GM18517 (cell line): ENCODE measurements around the gene VAV2.
"Not testable (repeated sequence)": the region's sequence is repeated elsewhere in the genome, so short reads cannot be mapped to it uniquely, and the experiment has no call there.

Experiments
- ATAC-seq: cut with Tn5 transposase; IDR thresholded peaks from one replicate; pipeline ENCODE4 v1.9.1; 2021; ENCODE audit warnings: mild to moderate bottlenecking, moderate library complexity; ENCODE audit not compliant: unreplicated experiment

Gene VAV2

GRCh38 chr9:133762488-133763271, 229.4 kb downstream of the VAV2 start:
- ATAC-seq = no peak

- no peak for ATAC-seq
Observed at GRCh38 chr9:133761641-133762248, 230.4 kb downstream of the VAV2 start.

DNA sequence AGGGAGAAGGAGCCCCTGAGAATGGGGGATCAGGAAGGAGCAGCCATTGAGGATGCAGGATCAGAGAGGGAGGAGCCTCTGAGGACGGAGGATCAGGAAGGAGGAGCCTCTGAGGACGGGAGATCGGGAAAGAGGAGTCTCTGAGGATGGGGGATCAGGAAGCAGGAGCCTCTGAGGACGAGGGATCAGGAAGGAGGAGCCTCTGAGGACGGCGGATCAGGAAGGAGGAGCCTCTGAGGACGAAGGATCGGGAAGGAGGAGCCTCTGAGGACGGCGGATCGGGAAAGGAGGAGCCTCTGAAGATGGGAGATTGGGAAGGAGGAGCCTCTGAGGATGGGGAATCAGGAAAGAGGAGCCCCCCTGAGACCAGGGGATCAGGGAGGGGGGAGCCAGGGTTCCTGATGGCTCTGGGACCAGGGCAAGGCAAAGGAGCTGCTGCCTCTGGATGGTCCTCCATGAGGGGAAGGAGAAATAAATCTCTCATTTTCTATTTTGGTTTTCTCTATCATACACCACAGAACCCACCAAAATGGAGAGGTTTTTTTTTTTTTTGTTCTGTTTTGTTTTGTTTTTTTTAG, 231.3 kb downstream of the VAV2 start:
- no peak for ATAC-seq

DNA sequence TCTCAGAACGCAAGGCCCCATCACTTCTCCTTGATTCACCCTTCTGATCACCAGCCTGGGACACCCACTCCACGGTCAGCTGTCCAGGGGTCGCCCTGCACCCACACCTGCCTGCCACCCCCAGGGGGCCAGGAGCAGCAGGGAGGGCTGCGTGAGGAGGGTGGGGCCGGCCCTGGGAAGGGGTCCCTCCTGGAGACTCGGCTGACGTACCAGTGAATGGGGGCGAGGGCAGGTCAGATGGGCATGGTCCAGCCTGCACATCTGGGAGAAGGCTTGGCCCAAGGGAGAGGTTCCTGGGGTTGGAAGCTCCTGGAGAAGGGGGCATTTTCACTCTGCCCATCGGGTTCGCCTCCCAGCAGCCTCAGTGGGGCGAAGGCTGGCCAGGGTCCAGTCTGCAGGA, 232.2 kb downstream of the VAV2 start:
- ATAC-seq = no peak

- ATAC-seq = no peak
Observed at GRCh38 chr9:133759146-133759900, 232.8 kb downstream of the VAV2 start.

- no peak for ATAC-seq
Observed at GRCh38 chr9:133758228-133758627, 233.9 kb downstream of the VAV2 start.

- no peak for ATAC-seq
Observed at GRCh38 chr9:133754688-133755227, 237.4 kb downstream of the VAV2 start.

DNA sequence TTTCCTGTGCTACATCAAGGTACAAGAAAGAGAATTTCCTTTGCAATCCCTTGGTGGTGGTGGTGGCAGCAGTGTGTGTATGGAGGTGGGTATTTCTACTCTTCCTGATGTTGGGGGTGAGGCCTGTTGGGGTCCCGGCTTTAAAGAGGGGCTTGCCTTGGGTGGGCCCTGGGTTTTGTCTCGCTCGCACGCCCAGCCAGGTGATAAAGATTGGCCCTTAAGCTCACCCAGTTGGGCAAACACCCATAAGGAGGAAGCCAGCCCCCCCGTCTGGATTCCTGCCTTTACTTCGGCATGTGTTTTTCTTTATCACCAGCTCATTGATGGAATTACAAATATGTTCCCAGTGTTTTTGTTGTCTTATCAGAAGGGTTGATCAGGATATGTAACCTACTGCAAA, 237.9 kb downstream of the VAV2 start:
- ATAC-seq = no peak

- ATAC-seq = no peak
Observed at GRCh38 chr9:133752739-133753446, 239.2 kb downstream of the VAV2 start.

DNA sequence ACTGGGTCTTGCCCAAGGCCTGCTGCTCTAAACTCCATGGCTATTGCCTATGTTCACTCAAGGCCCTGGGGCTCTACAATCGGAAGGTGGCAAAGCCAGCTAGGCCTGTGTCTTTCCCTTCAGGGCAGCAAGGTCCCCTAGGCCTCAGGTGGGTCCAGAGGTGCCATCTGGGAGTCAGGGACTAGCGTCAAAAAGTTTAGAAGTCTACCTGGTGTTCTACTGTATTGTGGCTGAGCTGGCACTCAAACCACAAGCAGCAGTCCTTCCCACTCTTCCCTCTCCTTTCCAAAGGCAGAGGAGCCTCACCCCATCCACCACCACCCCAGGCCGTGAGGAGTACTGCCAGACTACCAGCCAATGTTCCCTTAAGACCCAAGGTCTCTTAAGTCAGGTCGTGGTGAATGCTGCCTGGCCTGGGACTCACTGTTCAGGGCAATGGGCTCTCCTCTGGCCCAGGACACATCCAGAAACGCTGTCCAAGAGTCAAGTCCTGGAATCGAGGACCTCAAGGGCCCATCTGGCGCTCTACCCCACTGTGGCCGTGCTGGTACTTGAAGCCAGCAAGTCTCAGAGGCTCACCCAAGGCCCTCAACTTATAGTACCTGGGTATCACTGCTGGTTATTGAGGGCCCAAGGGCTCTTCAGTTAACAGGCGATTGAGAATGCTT, 241.0 kb downstream of the VAV2 start:
- ATAC-seq = no peak

DNA sequence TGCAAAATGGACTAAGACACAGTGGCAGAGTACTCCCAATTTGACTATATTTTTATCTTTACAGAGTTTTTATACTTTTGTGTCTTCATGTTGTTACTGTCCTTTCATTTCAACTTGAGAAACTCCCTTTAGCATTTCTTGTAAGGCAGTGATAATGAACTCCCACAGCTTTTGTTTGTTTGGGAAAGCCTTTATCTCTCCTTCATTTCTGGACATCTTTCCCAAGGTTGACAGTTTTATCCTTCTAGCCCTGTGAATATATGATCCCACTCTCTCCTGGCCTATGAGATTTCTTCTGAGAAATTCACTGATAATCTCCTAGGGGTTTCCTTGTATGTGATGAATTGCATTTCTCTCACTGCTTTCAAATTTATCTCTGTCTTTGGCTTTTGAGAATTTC, 244.8 kb downstream of the VAV2 start:
- no peak for ATAC-seq

DNA sequence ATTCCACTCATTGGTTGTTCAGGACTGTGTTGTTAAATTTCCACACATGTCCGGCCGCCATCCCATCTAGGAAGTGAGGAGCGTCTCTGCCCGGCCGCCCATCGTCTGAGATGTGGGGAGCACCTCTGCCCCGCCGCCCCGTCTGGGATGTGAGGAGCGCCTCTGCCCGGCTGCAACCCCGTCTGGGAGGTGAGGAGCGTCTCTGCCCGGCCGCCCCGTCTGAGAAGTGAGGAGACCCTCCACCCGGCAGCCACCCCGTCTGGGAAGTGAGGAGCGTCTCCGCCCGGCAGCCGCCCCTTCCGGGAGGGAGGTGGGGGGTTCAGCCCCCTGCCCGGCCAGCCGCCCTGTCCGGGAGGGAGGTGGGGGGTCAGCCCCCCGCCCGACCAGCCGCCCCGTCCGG, 247.6 kb downstream of the VAV2 start:
- not testable (repeated sequence) for ATAC-seq

GRCh38 chr9:133742849-133743444, 249.2 kb downstream of the VAV2 start:
- ATAC-seq = no peak

DNA sequence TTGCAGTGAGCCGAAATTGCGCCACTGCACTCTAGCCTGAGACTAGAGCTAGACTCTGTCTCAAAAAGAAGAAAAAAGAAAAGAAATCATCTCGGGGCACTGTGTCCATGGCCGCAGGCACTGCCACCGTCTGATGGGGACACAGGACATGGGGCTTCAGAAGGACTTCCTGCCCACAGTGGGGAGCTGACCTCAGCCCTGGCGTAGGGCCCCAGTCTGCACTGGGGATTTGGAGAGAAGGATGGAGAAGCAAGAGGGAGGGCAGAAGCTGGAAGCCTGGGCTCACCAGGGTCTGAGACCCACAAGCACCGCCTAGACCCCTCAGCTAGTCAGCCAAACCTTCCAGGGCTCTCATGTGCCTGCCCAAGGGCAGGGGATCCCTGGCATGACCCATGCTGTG, 249.9 kb downstream of the VAV2 start:
- ATAC-seq = no peak

GRCh38 chr9:133741716-133742115, 250.4 kb downstream of the VAV2 start:
- no peak for ATAC-seq

GRCh38 chr9:133740911-133741310, 251.2 kb downstream of the VAV2 start:
- no peak for ATAC-seq

GRCh38 chr9:133739408-133740280, 252.5 kb downstream of the VAV2 start:
- no peak for ATAC-seq

GRCh38 chr9:133738640-133739225, 253.4 kb downstream of the VAV2 start:
- ATAC-seq = no peak
